NB4 (cell line): ENCODE results near the gene RINL.

Experiments used
- DNase-seq: peaks from one replicate; pipeline ENCODE4 v3.0.0; 2010; ENCODE audit warnings: low read depth
- H3K4me3 ChIP-seq: one replicate; pipeline ENCODE4 v1.5.1; 2011; ENCODE audit warnings: mild to moderate bottlenecking, low read depth, low read length, moderate library complexity
- MAX ChIP-seq: IDR thresholded peaks from 2 replicates; pipeline ENCODE4 v1.6.1; 2011; ENCODE audit warnings: low read depth, low read length
- MYC ChIP-seq: IDR thresholded peaks from 2 replicates; pipeline ENCODE4 v1.6.1; 2011; ENCODE audit warnings: low read depth, low read length
- POLR2A ChIP-seq: IDR thresholded peaks from 2 replicates; pipeline ENCODE4 v1.6.1; 2011; ENCODE audit warnings: mild to moderate bottlenecking; ENCODE audit not compliant: insufficient read length; ENCODE audit errors: extremely low read depth
- TF ChIP-seq, protein P1 (sequence below): IDR thresholded peaks from one replicate; pipeline ENCODE4 v1.5.1; 2012; ENCODE audit warnings: low read depth, low read length

The RINL gene

GRCh38 chr19:38848299-38849146 is 29.6 kb downstream of the RINL start:
- peak overlapping the region; percentile 93 for H3K4me3 ChIP-seq
- DNase-seq: no peak
- TF ChIP-seq, protein P1, sequence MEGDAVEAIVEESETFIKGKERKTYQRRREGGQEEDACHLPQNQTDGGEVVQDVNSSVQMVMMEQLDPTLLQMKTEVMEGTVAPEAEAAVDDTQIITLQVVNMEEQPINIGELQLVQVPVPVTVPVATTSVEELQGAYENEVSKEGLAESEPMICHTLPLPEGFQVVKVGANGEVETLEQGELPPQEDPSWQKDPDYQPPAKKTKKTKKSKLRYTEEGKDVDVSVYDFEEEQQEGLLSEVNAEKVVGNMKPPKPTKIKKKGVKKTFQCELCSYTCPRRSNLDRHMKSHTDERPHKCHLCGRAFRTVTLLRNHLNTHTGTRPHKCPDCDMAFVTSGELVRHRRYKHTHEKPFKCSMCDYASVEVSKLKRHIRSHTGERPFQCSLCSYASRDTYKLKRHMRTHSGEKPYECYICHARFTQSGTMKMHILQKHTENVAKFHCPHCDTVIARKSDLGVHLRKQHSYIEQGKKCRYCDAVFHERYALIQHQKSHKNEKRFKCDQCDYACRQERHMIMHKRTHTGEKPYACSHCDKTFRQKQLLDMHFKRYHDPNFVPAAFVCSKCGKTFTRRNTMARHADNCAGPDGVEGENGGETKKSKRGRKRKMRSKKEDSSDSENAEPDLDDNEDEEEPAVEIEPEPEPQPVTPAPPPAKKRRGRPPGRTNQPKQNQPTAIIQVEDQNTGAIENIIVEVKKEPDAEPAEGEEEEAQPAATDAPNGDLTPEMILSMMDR: no peak

DNA sequence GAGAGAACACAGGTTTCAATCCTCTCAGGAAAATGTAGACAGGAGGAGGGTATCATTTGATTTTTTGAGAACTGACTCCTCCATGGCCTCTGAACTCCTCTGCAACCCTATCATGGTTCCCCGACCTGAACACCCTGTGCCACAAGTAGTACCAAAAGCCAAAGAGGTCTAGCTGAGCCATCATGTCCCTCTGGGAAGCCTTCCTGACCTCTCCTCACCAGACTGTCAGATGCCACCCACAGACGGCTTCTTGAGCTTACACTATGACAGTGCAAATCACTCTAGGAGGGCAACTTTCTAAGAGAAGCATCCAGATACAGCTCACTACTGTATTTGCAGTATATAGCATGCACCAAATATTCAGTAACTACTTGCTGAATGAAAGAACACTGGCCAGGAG is 32.0 kb downstream of the RINL start:
- no peak overlapping the region for H3K4me3 ChIP-seq
- DNase-seq: no peak
- TF ChIP-seq MYC (no peak), MAX (no peak), POLR2A (no peak)

DNA sequence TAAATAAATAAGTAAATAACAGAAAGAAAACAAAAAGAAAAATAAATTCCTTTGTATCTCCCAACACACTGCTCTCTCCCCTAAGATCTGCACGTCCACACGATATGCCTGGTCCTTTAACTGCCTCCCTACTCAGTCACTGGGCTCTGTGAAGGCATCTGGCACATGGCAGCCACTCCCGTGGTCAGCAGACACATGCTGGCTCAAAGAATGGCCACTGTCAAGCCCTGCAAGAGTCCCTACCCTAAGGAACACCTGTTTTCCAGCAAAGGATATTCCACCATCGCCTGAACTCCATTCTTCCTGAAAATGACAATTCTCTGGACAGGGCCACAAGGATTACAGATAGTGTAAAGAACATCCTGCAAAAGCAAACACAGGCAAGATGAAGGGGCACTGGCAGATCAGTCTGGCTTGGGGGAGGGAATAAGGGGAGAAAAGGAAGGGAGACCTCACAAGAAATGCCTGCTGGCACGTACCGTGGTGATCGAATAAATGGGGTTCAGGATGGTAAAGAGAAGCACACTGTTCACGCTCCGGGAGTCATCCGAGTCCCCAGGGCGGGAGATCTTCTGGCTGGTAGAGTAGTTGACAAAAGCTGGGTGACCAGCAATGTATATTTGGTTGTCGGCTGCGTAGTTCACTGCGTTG is 32.6 kb downstream of the RINL start:
- H3K4me3 ChIP-seq: no peak overlapping the region
- TF ChIP-seq POLR2A (no peak), MAX (no peak), MYC (no peak)
- TF ChIP-seq, protein P1: no peak
- no peak for DNase-seq

DNA sequence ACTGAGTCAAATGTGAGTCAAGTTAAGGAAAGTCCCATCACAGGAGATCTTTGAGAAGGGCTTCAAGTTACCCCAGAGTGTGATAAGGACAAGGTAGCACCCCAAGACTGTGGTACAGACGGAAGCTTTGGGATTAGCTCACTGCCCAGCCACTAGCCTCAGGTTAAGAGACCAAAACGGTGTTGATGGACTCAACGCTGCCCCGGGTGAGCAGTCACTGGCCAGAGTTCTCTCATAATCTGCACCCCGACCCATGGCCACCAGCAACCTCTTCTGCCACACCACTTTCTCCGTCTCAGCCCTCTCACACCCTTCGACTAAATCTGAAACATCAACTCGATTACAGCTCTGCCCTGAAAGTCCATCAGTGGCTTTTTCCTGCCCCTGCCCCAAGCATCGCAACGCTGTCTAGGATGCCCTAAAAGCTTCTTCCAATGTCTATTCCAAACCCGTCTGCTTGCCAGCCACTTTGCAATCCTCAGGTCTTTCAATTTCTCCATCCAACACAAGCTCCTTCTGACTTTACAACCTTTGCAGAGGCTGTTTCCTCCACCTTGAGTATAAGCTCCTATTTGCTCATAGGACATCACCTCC is 33.9 kb downstream of the RINL start:
- no peak for DNase-seq
- H3K4me3 ChIP-seq: no peak overlapping the region
- TF ChIP-seq POLR2A: no peak
- TF ChIP-seq MAX: no peak
- no peak for TF ChIP-seq MYC
- TF ChIP-seq, protein P1: no peak

DNA sequence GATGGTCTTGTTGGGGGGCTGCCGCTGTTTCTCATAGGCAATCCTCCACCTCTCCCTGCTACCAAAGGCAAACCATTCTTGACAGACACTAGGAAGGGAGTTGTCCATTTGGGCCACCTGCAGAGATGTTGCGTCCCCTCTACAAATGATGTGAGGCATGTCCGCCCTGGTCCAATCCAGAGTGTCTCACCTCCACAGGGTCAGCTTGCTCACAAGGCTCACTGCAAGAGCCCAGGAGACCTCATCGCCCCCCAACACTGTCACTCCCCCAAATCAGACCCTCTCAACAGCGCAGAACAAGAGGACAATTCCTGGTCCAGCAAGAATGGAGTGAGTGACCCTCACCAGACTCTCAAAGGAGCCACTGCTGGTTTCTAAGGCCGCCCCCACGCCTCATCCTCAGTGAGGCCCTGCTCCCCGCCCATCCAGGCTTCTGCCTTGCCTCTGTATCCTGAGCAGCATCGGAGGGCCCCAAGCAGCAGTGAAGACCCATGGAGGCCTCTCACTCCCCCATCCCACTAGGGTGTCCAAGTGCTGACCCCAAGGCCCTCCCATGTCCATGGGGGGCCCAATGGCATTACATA is 34.8 kb downstream of the RINL start:
- TF ChIP-seq MYC: no peak
- no peak for TF ChIP-seq MAX
- TF ChIP-seq POLR2A: no peak
- TF ChIP-seq, protein P1: no peak
- H3K4me3 ChIP-seq: no peak overlapping the region
- DNase-seq: no peak
